Glutamatergic neuron (in vitro differentiated cells): Measurements from ENCODE around the gene AACS. TPM values are rescaled to one million over a fixed set of nuclear protein-coding genes. Genes with fewer than 3 reads are reported as not detected.

Source experiments
- DNase-seq: peaks from one replicate; pipeline ENCODE4 v3.0.0; 2022
- H3K27ac Mint-ChIP-seq: one replicate; pipeline ENCODE4 v1.8.0; 2020; ENCODE audit warnings: mild to moderate bottlenecking, mixed read lengths, inconsistent platforms; ENCODE audit not compliant: unreplicated experiment
- H3K27me3 Mint-ChIP-seq: one replicate; pipeline ENCODE4 v1.8.0; 2020; ENCODE audit warnings: mild to moderate bottlenecking, moderate library complexity, mixed read lengths, inconsistent platforms; ENCODE audit not compliant: unreplicated experiment
- H3K36me3 Mint-ChIP-seq: one replicate; pipeline ENCODE4 v1.8.0; 2020; ENCODE audit warnings: mild to moderate bottlenecking, mixed read lengths, inconsistent platforms; ENCODE audit not compliant: unreplicated experiment
- H3K4me1 Mint-ChIP-seq: one replicate; pipeline ENCODE4 v1.8.0; 2020; ENCODE audit warnings: mild to moderate bottlenecking, low read depth, mixed read lengths, inconsistent platforms; ENCODE audit not compliant: unreplicated experiment
- H3K4me3 Mint-ChIP-seq: one replicate; pipeline ENCODE4 v1.8.0; 2020; ENCODE audit warnings: mild to moderate bottlenecking, mixed read lengths, inconsistent platforms; ENCODE audit not compliant: unreplicated experiment
- H3K9me3 Mint-ChIP-seq: one replicate; pipeline ENCODE4 v1.8.0; 2020; ENCODE audit warnings: mild to moderate bottlenecking, moderate library complexity, mixed read lengths, inconsistent platforms; ENCODE audit not compliant: unreplicated experiment
- total RNA-seq: library from RNA; stranded (reverse); fragmentation: NEBNext Ultra II Directional; extraction: Animal tissue kit (Norgen Biotek cat#: 25700); gene quantifications from one replicate; pipeline ENCODE4 v1.2.1, GENCODE V29; 2021; ENCODE audit not compliant: unreplicated experiment
- TF ChIP-seq, protein P1 (sequence below): fragments of 200-600 bp; sonication (generic); IDR thresholded peaks from one replicate; pipeline ENCODE4 v1.5.0; 2021; ENCODE audit not compliant: partially characterized antibody, unreplicated experiment

Gene AACS
- total RNA-seq, 1 donor from 2014 or later: 59.3 TPM

- Mint-ChIP-seq H3K4me3 (no peak overlapping the region), H3K4me1 (peaks cover 21% of the 10 kb centered on the region), H3K36me3 (peaks cover 4% of the 10 kb centered on the region), H3K27me3 (peaks cover 9% of the 10 kb centered on the region), H3K9me3 (peaks cover 6% of the 10 kb centered on the region), H3K27ac (no peak overlapping the region)
- TF ChIP-seq, protein P1, sequence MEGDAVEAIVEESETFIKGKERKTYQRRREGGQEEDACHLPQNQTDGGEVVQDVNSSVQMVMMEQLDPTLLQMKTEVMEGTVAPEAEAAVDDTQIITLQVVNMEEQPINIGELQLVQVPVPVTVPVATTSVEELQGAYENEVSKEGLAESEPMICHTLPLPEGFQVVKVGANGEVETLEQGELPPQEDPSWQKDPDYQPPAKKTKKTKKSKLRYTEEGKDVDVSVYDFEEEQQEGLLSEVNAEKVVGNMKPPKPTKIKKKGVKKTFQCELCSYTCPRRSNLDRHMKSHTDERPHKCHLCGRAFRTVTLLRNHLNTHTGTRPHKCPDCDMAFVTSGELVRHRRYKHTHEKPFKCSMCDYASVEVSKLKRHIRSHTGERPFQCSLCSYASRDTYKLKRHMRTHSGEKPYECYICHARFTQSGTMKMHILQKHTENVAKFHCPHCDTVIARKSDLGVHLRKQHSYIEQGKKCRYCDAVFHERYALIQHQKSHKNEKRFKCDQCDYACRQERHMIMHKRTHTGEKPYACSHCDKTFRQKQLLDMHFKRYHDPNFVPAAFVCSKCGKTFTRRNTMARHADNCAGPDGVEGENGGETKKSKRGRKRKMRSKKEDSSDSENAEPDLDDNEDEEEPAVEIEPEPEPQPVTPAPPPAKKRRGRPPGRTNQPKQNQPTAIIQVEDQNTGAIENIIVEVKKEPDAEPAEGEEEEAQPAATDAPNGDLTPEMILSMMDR: no peak
- no peak for DNase-seq
Observed at GRCh38 chr12:125163148-125163547, 97.9 kb downstream of the AACS start.

- H3K27ac Mint-ChIP-seq: no peak overlapping the region
- peaks cover 21% of the 10 kb centered on the region for H3K4me1 Mint-ChIP-seq
- H3K36me3 Mint-ChIP-seq: peaks cover 4% of the 10 kb centered on the region
- DNase-seq: no peak
- H3K4me3 Mint-ChIP-seq: no peak overlapping the region
- peaks cover 6% of the 10 kb centered on the region for H3K9me3 Mint-ChIP-seq
- TF ChIP-seq, protein P1: no peak
- H3K27me3 Mint-ChIP-seq: peaks cover 9% of the 10 kb centered on the region
Observed at GRCh38 chr12:125164541-125164940, 99.3 kb downstream of the AACS start.

DNA sequence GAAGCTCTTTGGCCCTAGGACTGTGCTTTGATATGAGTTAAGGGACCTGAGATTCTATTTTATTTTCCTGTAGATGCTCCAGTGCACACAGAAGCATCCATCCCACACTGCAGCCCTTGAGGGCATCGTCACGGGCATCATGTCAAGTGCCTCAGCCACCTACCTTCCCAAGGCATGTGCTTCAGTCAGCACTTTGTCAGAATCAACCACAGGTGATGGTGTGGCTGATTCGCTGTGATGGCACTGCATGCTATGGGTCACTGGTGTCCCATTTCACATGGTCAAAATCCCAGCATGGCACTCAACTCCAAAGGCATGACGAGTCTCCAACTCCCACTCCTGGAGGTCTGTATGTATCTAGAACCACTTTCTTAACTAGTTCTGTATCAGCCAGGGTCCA lies 100.8 kb downstream of the AACS start:
- DNase-seq: no peak
- peaks cover 6% of the 10 kb centered on the region for H3K9me3 Mint-ChIP-seq
- H3K36me3 Mint-ChIP-seq: peaks cover 4% of the 10 kb centered on the region
- TF ChIP-seq, protein P1: no peak
- peaks cover 9% of the 10 kb centered on the region for H3K27me3 Mint-ChIP-seq
- no peak overlapping the region for H3K27ac Mint-ChIP-seq
- H3K4me3 Mint-ChIP-seq: no peak overlapping the region
- peaks cover 19% of the 10 kb centered on the region for H3K4me1 Mint-ChIP-seq

DNA sequence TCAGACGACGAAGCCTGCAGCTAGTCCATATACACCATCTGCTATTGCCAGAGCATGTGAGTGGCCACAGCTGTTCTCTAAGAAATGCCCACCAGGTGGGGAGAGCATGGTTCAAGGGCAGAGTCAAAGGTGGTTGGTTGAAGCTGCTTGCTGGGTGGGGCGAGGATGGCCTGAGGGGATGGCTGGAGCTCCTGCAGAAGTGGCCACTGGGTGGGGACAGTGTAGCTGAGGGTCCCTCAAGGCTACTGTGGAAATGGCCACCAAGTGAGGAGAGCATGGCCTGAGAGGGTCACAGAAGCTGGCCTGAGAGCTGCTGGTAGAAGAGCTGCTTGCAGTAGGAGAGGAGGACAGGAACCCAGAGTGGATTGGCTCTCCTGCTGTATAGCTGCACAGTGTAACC lies 102.4 kb downstream of the AACS start:
- Mint-ChIP-seq H3K4me3 (no peak overlapping the region), H3K4me1 (peaks cover 10% of the 10 kb centered on the region), H3K9me3 (peaks cover 6% of the 10 kb centered on the region), H3K27ac (no peak overlapping the region), H3K27me3 (peaks cover 4% of the 10 kb centered on the region), H3K36me3 (peaks cover 4% of the 10 kb centered on the region)
- no peak for DNase-seq
- TF ChIP-seq, protein P1: no peak

GRCh38 chr12:125169451-125169850 lies 104.2 kb downstream of the AACS start:
- DNase-seq: no peak
- H3K4me3 Mint-ChIP-seq: no peak overlapping the region
- peaks cover 4% of the 10 kb centered on the region for H3K27me3 Mint-ChIP-seq
- TF ChIP-seq, protein P1: no peak
- no peak overlapping the region for H3K27ac Mint-ChIP-seq
- H3K4me1 Mint-ChIP-seq: peaks cover 8% of the 10 kb centered on the region
- H3K36me3 Mint-ChIP-seq: peaks cover 4% of the 10 kb centered on the region
- peaks cover 6% of the 10 kb centered on the region for H3K9me3 Mint-ChIP-seq
